ENCODE measurements around the gene PIM3. TPM values are rescaled to one million over a fixed set of nuclear protein-coding genes. Genes with fewer than 3 reads are reported as not detected.

Gene PIM3
- total and polyA plus RNA-seq, 2 of the 8 experiments (the other 6 are each of a cell fraction or from before 2014, with no cell fraction given): 22.6 to 30.0 TPM

GRCh38 chr22:49936018-49936972 lies 24.3 kb upstream of the PIM3 start:
- H3K18ac ChIP-seq (ENCODE audit: extremely low read depth, low read length): peak overlapping the region; percentile 48; the same call in 1 of the 2 replicates
- peaks cover 8% of the 10 kb centered on the region; the same call in 1 of the 2 replicates for H3K23me2 ChIP-seq (ENCODE audit: low read depth, low read length)
- FAIRE-seq: no peak
- H3K4me3 ChIP-seq (ENCODE audit: extremely low read depth in 1 of 4, insufficient read depth in 2 of 4, low read depth in 3 of 4, low read length in 4 of 4): peak overlapping the region; percentile 20 to 70 (median 32); a peak in 7 of 8 replicates
- H2AFZ ChIP-seq (ENCODE audit: low read length): no peak overlapping the region
- no peak overlapping the region for H3K23ac ChIP-seq (ENCODE audit: insufficient read length)
- H2BK120ac ChIP-seq (replicated peaks; ENCODE audit: low read depth, low read length): no peak overlapping the region
- H3K14ac ChIP-seq (ENCODE audit: insufficient read length): no peak overlapping the region
- H3K79me1 ChIP-seq (ENCODE audit: low read depth, low read length): no peaks in the 10 kb centered on the region; the same call in 1 of the 2 replicates
- H2BK15ac ChIP-seq (ENCODE audit: low read length): no peak overlapping the region
- H3K36me3 ChIP-seq (ENCODE audit: control insufficient read depth in 2 of 4, insufficient read depth in 4 of 4, low read length in 3 of 4): no peaks in the 10 kb centered on the region
- no peak overlapping the region for H2BK5ac ChIP-seq (ENCODE audit: low read depth, low read length)
- H3K4ac ChIP-seq (replicated peaks; ENCODE audit: insufficient read length, low read depth, low read length): no peak overlapping the region
- H4K5ac ChIP-seq (ENCODE audit: insufficient read length, low read depth, low read length): no peak overlapping the region
- TF ChIP-seq CREB1 (IDR thresholded peaks at IDR 0.05) (peak; percentile 36; the same call in 1 of the 2 replicates), KDM4A (IDR thresholded peaks at IDR 0.05; ENCODE audit: low read depth, low read length, severe bottlenecking) (peak; percentile 30), FOSL1 (IDR thresholded peaks at IDR 0.05; ENCODE audit: insufficient read depth, low read depth, low read length) (no peak)
- H2BK12ac ChIP-seq (ENCODE audit: low read depth, low read length): peak overlapping the region; percentile 60; the same call in 1 of the 2 replicates
- peaks cover 0 to 3% of the 10 kb centered on the region in 2 experiments for H4K20me1 ChIP-seq (replicated peaks in 1 of 2; ENCODE audit: control insufficient read depth in 1 of 2, insufficient read depth in 2 of 2, low read length in 2 of 2)
- H4K91ac ChIP-seq (replicated peaks; ENCODE audit: insufficient read length, low read length): peak overlapping the region; percentile 65
- POLR2A ChIA-PET (ENCODE audit: partially characterized antibody): interaction anchor here (0.7 to 2.2 kb wide), 6 partner anchors 10 to 316 kb away, joined by 3 to 8 read pairs (median 3); partner anchors contain the start of gene PIM3
- no peak overlapping the region for H3K9ac ChIP-seq (replicated peaks in 1 of 4; ENCODE audit: extremely low read depth in 1 of 4, low read depth in 3 of 4, low read length in 3 of 4)
- CTCF ChIA-PET (ENCODE audit: partially characterized antibody): interaction anchor here (0.5 to 1.7 kb wide), 9 partner anchors 16 to 117 kb away, joined by 3 to 5 read pairs (median 3); no protein-coding TSS in a partner anchor
- H3K4me2 ChIP-seq (ENCODE audit: insufficient read depth in 1 of 2, low read depth in 2 of 2, low read length in 2 of 2): peak overlapping the region; percentile 46 to 69; a peak in 3 of 4 replicates
- no peak overlapping the region for H3K27ac ChIP-seq (ENCODE audit: low read depth, low read length)
- H3K79me2 ChIP-seq (ENCODE audit: control insufficient read depth in 1 of 2, insufficient read depth in 2 of 2, low read length in 2 of 2): no peaks in the 10 kb centered on the region
- H3K9me3 ChIP-seq (ENCODE audit: insufficient read depth in 2 of 2, low read depth in 1 of 2, low read length in 1 of 2): no peaks in the 10 kb centered on the region
- no peak overlapping the region; the same call in 1 of the 2 replicates for H4K8ac ChIP-seq (ENCODE audit: extremely low read depth, insufficient read depth, low read length)
- peak overlapping the region; percentile 82 for H3K56ac ChIP-seq (replicated peaks; ENCODE audit: insufficient read length, low read depth, low read length)
- no peak overlapping the region; the same call in 1 of the 2 replicates for H2BK20ac ChIP-seq (ENCODE audit: low read length)
- H2AK5ac ChIP-seq (ENCODE audit: low read depth, low read length): no peak overlapping the region
- 12% methylated on average over 17 of the region's 52 CpGs; no CpG with 5 or more reads in 1 of the 2 experiments for WGBS, 2 experiments (ENCODE audit: extremely low coverage in 1 of 2, insufficient coverage in 1 of 2, insufficient read length in 1 of 2, insufficient replicate concordance in 2 of 2, low coverage in 1 of 2, low lambda C conversion rate in 2 of 2, missing lambda C conversion rate in 1 of 2)
- peak; percentile 44 to 79 for DNase-seq (ENCODE audit: low read depth in 1 of 2, low spot score in 2 of 2)
- peaks cover 5 to 21% (median 10%) of the 10 kb centered on the region in 4 experiments for H3K4me1 ChIP-seq (replicated peaks in 1 of 4; ENCODE audit: control insufficient read depth in 3 of 4, insufficient read depth in 4 of 4, low read length in 3 of 4)
- no peaks in the 10 kb centered on the region for H3K27me3 ChIP-seq (replicated peaks in 1 of 4; ENCODE audit: control insufficient read depth in 3 of 4, extremely low read depth in 1 of 4, insufficient read depth in 3 of 4, low read length in 3 of 4)

All from H1 (cell line).